ENCODE data around the gene H6PD.

- TF ChIP-seq ZNF785 (tag by site-specific recombination; IDR thresholded peaks at IDR 0.05) (no peak), ZNF76 (tag by site-specific recombination; IDR thresholded peaks at IDR 0.05; ENCODE audit: borderline replicate concordance, low read depth) (no peak), ZNF776 (tag by site-specific recombination; IDR thresholded peaks at IDR 0.05; ENCODE audit: borderline replicate concordance) (no peak), CTCF (tag by site-specific recombination; IDR thresholded peaks at IDR 0.05) (no peak), SCRT1 (tag by site-specific recombination; IDR thresholded peaks at IDR 0.05; ENCODE audit: borderline replicate concordance) (no peak), ZNF398 (tag by site-specific recombination; IDR thresholded peaks at IDR 0.05) (no peak)
These were observed 23.3 kb downstream of the H6PD start for GRCh38 chr1:9257851-9258250.
